HCT116 (cell line): ENCODE measurements around the gene CRIP2. TPM values are rescaled to one million over a fixed set of nuclear protein-coding genes. Genes with fewer than 3 reads are reported as not detected.

ENCODE experiments used
- ATAC-seq: fragments of 200-7000 bp; cut with Tn5 transposase; 2 replicates; pipeline ENCODE4 v1.9.1; 2020; ENCODE audit warnings: mild to moderate bottlenecking, moderate library complexity
- BruUV-seq: library from RNA; stranded (reverse); fragments of 400-500 nt; replicated peaks from 2 replicates; lab custom pipeline; 2021; lab: Mats Ljungman, UMichigan
- CTCF ChIA-PET: fragments of 300-600 bp; sonication (Branson Sonifier 250); formaldehyde crosslinking; loops from one replicate; lab custom pipeline; 2021; ENCODE audit warnings: antibody characterized with exemption; lab: Charles Lee
- POLR2A ChIA-PET: fragments of 300-600, 350-600 bp; sonication (Branson Sonifier 250); formaldehyde crosslinking; loops from one replicate; lab custom pipeline; 2021; ENCODE audit warnings: antibody characterized with exemption; lab: Charles Lee
- RAD21 ChIA-PET, 2 experiments: fragments of 300-600 bp; sonication (Branson Sonifier 250); formaldehyde crosslinking; loops; one replicate each; lab custom pipeline; 2023; ENCODE audit warnings: low total read pairs in 2 of 2; ENCODE audit not compliant: uncharacterized antibody in 2 of 2, unreplicated experiment in 2 of 2, low non-redundant PET in 1 of 2; lab: Charles Lee
- DNase-seq: peaks from one replicate; pipeline ENCODE4 v3.0.0-alpha.2; 2010; ENCODE audit warnings: low read depth, low spot score
- H2AFZ ChIP-seq: fragments of 200-600 bp; shearing (Covaris generic), sonication (generic); 2 replicates; pipeline ENCODE4 v1.6.1; 2017; ENCODE audit warnings: low read depth, mixed run types, mixed read lengths, antibody characterized with exemption, low read length; ENCODE audit not compliant: poor library complexity, severe bottlenecking
- H3K27ac ChIP-seq: 2 replicates; pipeline ENCODE4 v1.5.1; 2012; ENCODE audit warnings: low read depth, low read length
- H3K27me3 ChIP-seq: fragments of 200-600 bp; sonication (generic); 2 replicates; pipeline ENCODE4 v1.6.1; 2016; ENCODE audit warnings: mixed run types, low read length, mixed read lengths; ENCODE audit not compliant: insufficient read depth
- H3K36me3 ChIP-seq, 2 experiments: fragments of 200-500 bp in 1 of 2; fragments of 200-600 bp in 1 of 2; sonication (Bioruptor generic) in 1 of 2; sonication (generic) in 1 of 2; 2 replicates each; pipeline versions ENCODE4 v1.5.1 to v1.6.1; 2014 to 2016; ENCODE audit warnings: low read length in 2 of 2, inconsistent platforms in 1 of 2, mixed read lengths in 1 of 2, mixed run types in 1 of 2; ENCODE audit not compliant: insufficient read depth in 2 of 2, control insufficient read depth in 1 of 2
- H3K4me1 ChIP-seq, 2 experiments: fragments of 200-600 bp in 1 of 2; sonication (generic) in 1 of 2; 2 replicates each; pipeline versions ENCODE4 v1.5.1 to v1.6.1; 2012 to 2017; ENCODE audit warnings: low read length in 2 of 2, inconsistent platforms in 1 of 2, mild to moderate bottlenecking in 1 of 2, mixed read lengths in 1 of 2, mixed run types in 1 of 2, moderate library complexity in 1 of 2; ENCODE audit not compliant: insufficient read depth in 2 of 2, control insufficient read depth in 1 of 2
- H3K4me2 ChIP-seq: fragments of 200-600 bp; sonication (generic); 2 replicates; pipeline ENCODE4 v1.6.1; 2017; ENCODE audit warnings: mixed run types, low read length, mixed read lengths
- H3K4me3 ChIP-seq, 2 experiments: fragments of 200-600 bp in 1 of 2; sonication (generic) in 1 of 2; replicated peaks in 1 of 2; 2 replicates each; pipeline ENCODE4 v1.5.1; 2011 to 2016; ENCODE audit warnings: low read length in 2 of 2, control low read depth in 1 of 2, low read depth in 1 of 2, mild to moderate bottlenecking in 1 of 2, mixed read lengths in 1 of 2, mixed run types in 1 of 2
- H3K79me2 ChIP-seq: fragments of 200-600 bp; sonication (generic); 2 replicates; pipeline ENCODE4 v1.6.1; 2017; ENCODE audit warnings: mild to moderate bottlenecking, mixed run types, low read length, moderate library complexity, mixed read lengths; ENCODE audit not compliant: insufficient read depth
- H3K9ac ChIP-seq: fragments of 200-600 bp; sonication (generic); 2 replicates; pipeline ENCODE4 v1.6.1; 2016; ENCODE audit warnings: low read length, mixed read lengths
- H3K9me2 ChIP-seq: fragments of 200-600 bp; sonication (generic), shearing (Covaris generic); 2 replicates; pipeline ENCODE4 v1.6.1; 2017; ENCODE audit warnings: mixed run types, mild to moderate bottlenecking, moderate library complexity; ENCODE audit not compliant: insufficient read depth
- H3K9me3 ChIP-seq, 2 experiments: fragments of 200-500 bp in 1 of 2; fragments of 200-600 bp in 1 of 2; sonication (Bioruptor generic) in 1 of 2; sonication (generic) in 1 of 2; 2 replicates each; pipeline ENCODE4 v1.6.1; 2014 to 2017; ENCODE audit warnings: low read length in 2 of 2, mixed read lengths in 2 of 2, inconsistent platforms in 1 of 2, low read depth in 1 of 2, mild to moderate bottlenecking in 1 of 2, mixed run types in 1 of 2, moderate library complexity in 1 of 2; ENCODE audit not compliant: control insufficient read depth in 1 of 2, insufficient read depth in 1 of 2
- H4K20me1 ChIP-seq: fragments of 200-600 bp; sonication (generic), shearing (Covaris generic); 2 replicates; pipeline ENCODE4 v1.6.1; 2017; ENCODE audit warnings: mixed run types, mild to moderate bottlenecking, moderate library complexity; ENCODE audit not compliant: insufficient read depth
- ATF3 ChIP-seq: IDR thresholded peaks from 2 replicates; pipeline ENCODE4 v1.6.1; 2012
- CTCF ChIP-seq, 3 experiments: fragments of 200-600 bp in 1 of 3; sonication (generic) in 1 of 3; IDR thresholded peaks in 2 of 3; conservative IDR thresholded peaks in 1 of 3; 2 replicates each; pipeline ENCODE4 v1.5.1; 2012 to 2017; ENCODE audit warnings: low read depth in 2 of 3, low read length in 2 of 3, antibody characterized with exemption in 1 of 3, borderline replicate concordance in 1 of 3, control low read depth in 1 of 3, mild to moderate bottlenecking in 1 of 3, mixed read lengths in 1 of 3, mixed run types in 1 of 3, moderate library complexity in 1 of 3; ENCODE audit not compliant: insufficient read depth in 1 of 3
- EGR1 ChIP-seq: IDR thresholded peaks from 2 replicates; pipeline ENCODE4 v1.6.1; 2012; ENCODE audit warnings: low read depth
- EZH2phosphoT487 ChIP-seq: fragments of 200-600 bp; IDR thresholded peaks from 2 replicates; pipeline ENCODE4 v1.6.1; 2018; ENCODE audit warnings: antibody characterized with exemption, borderline replicate concordance
- FOSL1 ChIP-seq: IDR thresholded peaks from 2 replicates; pipeline ENCODE4 v1.6.1; 2012; ENCODE audit warnings: low read depth
- RAD21 ChIP-seq: IDR thresholded peaks from 2 replicates; pipeline ENCODE4 v1.6.1; 2012; ENCODE audit warnings: low read depth, mild to moderate bottlenecking
- REST ChIP-seq: IDR thresholded peaks from 2 replicates; pipeline ENCODE4 v1.6.1; 2012; ENCODE audit warnings: low read depth
- ZBTB33 ChIP-seq: IDR thresholded peaks from 2 replicates; pipeline ENCODE4 v1.6.1; 2011; ENCODE audit warnings: mild to moderate bottlenecking, low read length, moderate library complexity; ENCODE audit not compliant: insufficient replicate concordance; ENCODE audit errors: extremely low read depth
- ZFX ChIP-seq: fragments of 450-650 bp; IDR thresholded peaks from 2 replicates; pipeline ENCODE4 v1.6.1; 2017
- ZNF274 ChIP-seq: fragments of 200-500 bp; sonication (Bioruptor generic); IDR thresholded peaks from 2 replicates; pipeline ENCODE4 v1.6.1; 2014; ENCODE audit warnings: mild to moderate bottlenecking, low read depth, low read length, inconsistent platforms
- intact Hi-C: fragments of 100-400 bp; cut with micrococcal nuclease; formaldehyde crosslinking; loops from 2 replicates; pipeline ENCODE4 v1.10.0; 2022
- total RNA-seq: library from RNA; stranded (reverse); gene quantifications from one replicate; pipeline ENCODE4 v1.2.1, GENCODE V29; 2021; ENCODE audit not compliant: unreplicated experiment

Gene CRIP2
- total RNA-seq, 1 experiment from 2014 or later = 31.1 TPM

- Histone ChIP-seq H4K20me1 (no peaks in the 10 kb centered on the region), H3K27me3 (no peaks in the 10 kb centered on the region), H3K9me2 (no peaks in the 10 kb centered on the region), H2AFZ (no peak overlapping the region), H3K9me3 (no peaks in the 10 kb centered on the region), H3K9ac (no peak overlapping the region), H3K36me3 (peaks cover 11 to 22% of the 10 kb centered on the region in 2 experiments; a peak in 3 of 4 replicates), H3K4me3 (no peak overlapping the region), H3K79me2 (peaks cover 8% of the 10 kb centered on the region; the same call in 1 of the 2 replicates), H3K4me2 (no peak overlapping the region), H3K27ac (no peak overlapping the region), H3K4me1 (no peaks in the 10 kb centered on the region)
- BruUV-seq = no TSS peak
- ChIA-PET POLR2A (no interaction called here), RAD21 (no interaction called here), CTCF (no interaction called here)
- ATAC-seq = no peak
- DNase-seq = no peak
- TF ChIP-seq ZBTB33 (no peak), CTCF (IDR thresholded peaks at IDR 0.05 in 2 of 3, conservative IDR thresholded peaks at IDR 0.05 in 1 of 3; ENCODE audit: borderline replicate concordance in 1 of 3, insufficient read depth in 1 of 3, low read depth in 2 of 3, low read length in 2 of 3) (no peak), EGR1 (no peak), RAD21 (no peak), REST (no peak), EZH2phosphoT487 (no peak), ATF3 (no peak), ZNF274 (no peak), FOSL1 (no peak), ZFX (no peak)
- intact Hi-C loops = no loop called here
These were observed 21.7 kb upstream of the CRIP2 start for GRCh38 chr14:105452963-105453362.
